HG03469 (cell line): ENCODE measurements around the gene NRCAM.
"Not testable (repeated sequence)": the region's sequence is repeated elsewhere in the genome, so short reads cannot be mapped to it uniquely, and the experiment has no call there.

Experiments
- ATAC-seq: cut with Tn5 transposase; IDR thresholded peaks from one replicate; pipeline ENCODE4 v1.9.1; 2021; ENCODE audit warnings: mild to moderate bottlenecking, moderate library complexity, moderate number of reproducible peaks; ENCODE audit not compliant: unreplicated experiment

Gene NRCAM

GRCh38 chr7:108358553-108358952 lies 97.7 kb downstream of the NRCAM start:
- no peak for ATAC-seq

- ATAC-seq: no peak
Measured at GRCh38 chr7:108351729-108352131, 104.5 kb downstream of the NRCAM start.

- ATAC-seq: no peak
Measured at GRCh38 chr7:108348913-108349312, 107.3 kb downstream of the NRCAM start.

GRCh38 chr7:108347616-108348015 lies 108.6 kb downstream of the NRCAM start:
- ATAC-seq: no peak

- ATAC-seq: no peak
Measured at GRCh38 chr7:108345710-108346336, 110.4 kb downstream of the NRCAM start.

GRCh38 chr7:108340856-108341411 lies 115.3 kb downstream of the NRCAM start:
- no peak for ATAC-seq

- ATAC-seq: not testable (repeated sequence)
Measured at GRCh38 chr7:108340406-108340805, 115.8 kb downstream of the NRCAM start.

- ATAC-seq: no peak
Measured at GRCh38 chr7:108335269-108335918, 120.8 kb downstream of the NRCAM start.

GRCh38 chr7:108332937-108333336 lies 123.3 kb downstream of the NRCAM start:
- ATAC-seq: no peak

GRCh38 chr7:108331971-108332370 lies 124.3 kb downstream of the NRCAM start:
- ATAC-seq: no peak

GRCh38 chr7:108330227-108330626 lies 126.0 kb downstream of the NRCAM start:
- ATAC-seq: no peak

GRCh38 chr7:108329514-108329913 lies 126.7 kb downstream of the NRCAM start:
- ATAC-seq: no peak

- peak; percentile 76 for ATAC-seq
Measured at GRCh38 chr7:108328174-108328651, 128.0 kb downstream of the NRCAM start.

- ATAC-seq: no peak
Measured at GRCh38 chr7:108327353-108327752, 128.9 kb downstream of the NRCAM start.

GRCh38 chr7:108326938-108327337 lies 129.3 kb downstream of the NRCAM start:
- no peak for ATAC-seq

GRCh38 chr7:108324053-108325038 lies 131.9 kb downstream of the NRCAM start:
- no peak for ATAC-seq

- ATAC-seq: no peak
Measured at GRCh38 chr7:108322925-108323832, 133.1 kb downstream of the NRCAM start.

GRCh38 chr7:108322046-108322445 lies 134.2 kb downstream of the NRCAM start:
- ATAC-seq: no peak

- no peak for ATAC-seq
Measured at GRCh38 chr7:108321359-108321758, 134.9 kb downstream of the NRCAM start.

GRCh38 chr7:108316708-108317107 lies 139.5 kb downstream of the NRCAM start:
- ATAC-seq: no peak
